Thyroid gland (tissue), 4 donors: Measurements from ENCODE around the gene TRIM36.

Experiments
- POLR2A ChIP-seq, 2 donors: fragments of 450-650 bp; IDR thresholded peaks; one replicate each; pipeline ENCODE4 v1.6.1; 2017; ENCODE audit warnings: antibody characterized with exemption in 2 of 2, mild to moderate bottlenecking in 2 of 2, moderate library complexity in 1 of 2
- TF ChIP-seq, protein P1 (sequence below), 6 experiments: fragments of 200-600 bp in 3 of 6; fragments of 450-650 bp in 3 of 6; sonication (generic) in 3 of 6; IDR thresholded peaks; one replicate each; pipeline ENCODE4 v1.5.1; 2016 to 2019; ENCODE audit warnings: antibody characterized with exemption in 6 of 6, mild to moderate bottlenecking in 2 of 6, inconsistent platforms in 1 of 6, moderate library complexity in 1 of 6

DNA sequence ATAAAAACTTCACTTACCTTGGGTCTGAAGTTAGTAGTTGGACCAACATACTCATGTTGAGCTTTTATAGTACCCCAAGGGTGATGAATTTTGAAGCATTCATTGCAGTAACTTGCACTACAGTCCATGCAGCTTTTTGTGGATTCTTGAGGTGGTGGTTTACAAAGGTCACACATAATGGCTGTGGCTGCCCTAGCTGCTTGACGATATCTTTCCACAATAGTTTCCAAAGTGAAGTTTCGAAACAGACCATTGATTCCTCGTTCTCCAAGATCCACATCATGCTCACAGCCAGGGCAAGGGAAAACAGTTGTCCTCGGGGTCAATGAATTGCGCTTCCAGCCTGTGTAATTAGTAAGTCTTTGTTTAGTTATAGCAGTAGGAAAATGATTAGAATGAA is 22.7 kb downstream of the TRIM36 start:
- TF ChIP-seq, protein P1, sequence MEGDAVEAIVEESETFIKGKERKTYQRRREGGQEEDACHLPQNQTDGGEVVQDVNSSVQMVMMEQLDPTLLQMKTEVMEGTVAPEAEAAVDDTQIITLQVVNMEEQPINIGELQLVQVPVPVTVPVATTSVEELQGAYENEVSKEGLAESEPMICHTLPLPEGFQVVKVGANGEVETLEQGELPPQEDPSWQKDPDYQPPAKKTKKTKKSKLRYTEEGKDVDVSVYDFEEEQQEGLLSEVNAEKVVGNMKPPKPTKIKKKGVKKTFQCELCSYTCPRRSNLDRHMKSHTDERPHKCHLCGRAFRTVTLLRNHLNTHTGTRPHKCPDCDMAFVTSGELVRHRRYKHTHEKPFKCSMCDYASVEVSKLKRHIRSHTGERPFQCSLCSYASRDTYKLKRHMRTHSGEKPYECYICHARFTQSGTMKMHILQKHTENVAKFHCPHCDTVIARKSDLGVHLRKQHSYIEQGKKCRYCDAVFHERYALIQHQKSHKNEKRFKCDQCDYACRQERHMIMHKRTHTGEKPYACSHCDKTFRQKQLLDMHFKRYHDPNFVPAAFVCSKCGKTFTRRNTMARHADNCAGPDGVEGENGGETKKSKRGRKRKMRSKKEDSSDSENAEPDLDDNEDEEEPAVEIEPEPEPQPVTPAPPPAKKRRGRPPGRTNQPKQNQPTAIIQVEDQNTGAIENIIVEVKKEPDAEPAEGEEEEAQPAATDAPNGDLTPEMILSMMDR (IDR thresholded peaks at IDR 0.05): no peak
- no peak for TF ChIP-seq POLR2A (IDR thresholded peaks at IDR 0.05)
